ENCODE measurements around the gene ARHGAP20.

ARHGAP20 gene

DNA sequence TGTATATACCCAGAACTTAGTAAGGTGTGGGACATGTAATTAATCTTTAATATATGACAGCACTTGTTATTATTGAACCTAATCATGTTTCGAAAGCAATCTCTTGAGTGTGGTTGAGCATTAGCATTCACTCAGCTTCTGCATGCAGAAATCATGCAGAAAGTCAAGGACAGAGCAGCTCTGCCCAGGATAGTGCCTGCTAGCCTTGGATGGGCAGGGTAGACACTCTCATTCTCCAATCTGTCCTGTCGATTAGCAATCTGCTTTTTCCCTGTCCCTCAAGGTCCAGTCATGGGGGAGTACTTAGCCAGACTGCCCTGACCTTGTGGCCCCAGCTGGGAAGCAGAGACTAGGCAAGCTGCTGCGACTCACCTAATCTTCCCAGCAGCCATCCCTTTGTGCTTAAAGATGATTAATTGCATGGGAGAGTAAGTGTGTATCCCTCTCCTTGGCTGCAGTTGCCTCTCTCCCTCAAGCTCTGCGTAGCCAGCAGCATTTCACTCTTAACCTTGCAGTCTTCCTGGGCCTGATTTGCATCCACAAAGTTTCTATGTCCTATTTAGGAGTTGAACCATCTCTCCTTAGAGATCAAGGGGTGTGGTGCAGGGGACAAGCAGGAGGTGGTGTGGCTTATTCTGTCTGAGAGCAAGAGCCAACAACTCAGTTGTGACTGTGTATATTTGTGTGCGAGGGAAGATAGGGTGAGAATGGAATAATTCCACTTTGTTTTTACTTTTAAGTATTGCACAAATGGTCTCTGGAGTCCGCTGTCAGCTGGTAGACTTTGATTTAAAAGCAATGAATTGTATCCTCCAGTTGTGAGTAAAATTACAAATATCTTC is 181.1 kb downstream of the ARHGAP20 start:
- TF ChIP-seq, protein P1, sequence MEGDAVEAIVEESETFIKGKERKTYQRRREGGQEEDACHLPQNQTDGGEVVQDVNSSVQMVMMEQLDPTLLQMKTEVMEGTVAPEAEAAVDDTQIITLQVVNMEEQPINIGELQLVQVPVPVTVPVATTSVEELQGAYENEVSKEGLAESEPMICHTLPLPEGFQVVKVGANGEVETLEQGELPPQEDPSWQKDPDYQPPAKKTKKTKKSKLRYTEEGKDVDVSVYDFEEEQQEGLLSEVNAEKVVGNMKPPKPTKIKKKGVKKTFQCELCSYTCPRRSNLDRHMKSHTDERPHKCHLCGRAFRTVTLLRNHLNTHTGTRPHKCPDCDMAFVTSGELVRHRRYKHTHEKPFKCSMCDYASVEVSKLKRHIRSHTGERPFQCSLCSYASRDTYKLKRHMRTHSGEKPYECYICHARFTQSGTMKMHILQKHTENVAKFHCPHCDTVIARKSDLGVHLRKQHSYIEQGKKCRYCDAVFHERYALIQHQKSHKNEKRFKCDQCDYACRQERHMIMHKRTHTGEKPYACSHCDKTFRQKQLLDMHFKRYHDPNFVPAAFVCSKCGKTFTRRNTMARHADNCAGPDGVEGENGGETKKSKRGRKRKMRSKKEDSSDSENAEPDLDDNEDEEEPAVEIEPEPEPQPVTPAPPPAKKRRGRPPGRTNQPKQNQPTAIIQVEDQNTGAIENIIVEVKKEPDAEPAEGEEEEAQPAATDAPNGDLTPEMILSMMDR (IDR thresholded peaks at IDR 0.05; ENCODE audit: insufficient read depth, missing control alignments), result no peak
- peak; percentile 80 for FAIRE-seq
- peak; percentile 41 for DNase-seq (ENCODE audit: insufficient read length, low spot score)

DNA sequence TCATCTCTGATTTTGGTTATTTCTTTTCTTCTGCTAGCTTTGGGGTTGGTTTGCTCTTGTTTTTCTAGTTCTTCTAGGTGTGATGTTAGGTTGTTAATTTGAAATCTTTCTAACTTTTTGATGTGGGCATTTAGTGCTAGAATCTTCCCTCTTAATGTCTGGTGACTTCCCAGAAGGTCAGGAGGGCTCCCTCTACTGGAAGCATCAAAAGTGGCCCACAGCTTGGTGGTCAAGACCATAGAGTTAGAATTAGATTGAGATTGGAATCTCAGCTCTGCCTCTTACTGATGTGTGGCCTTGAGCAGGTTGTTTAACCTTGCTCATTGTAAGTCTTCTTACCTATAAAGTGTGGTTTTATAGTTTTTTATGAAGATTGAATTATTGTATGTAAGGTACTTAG is 183.2 kb downstream of the ARHGAP20 start:
- TF ChIP-seq, protein P1 (IDR thresholded peaks at IDR 0.05; ENCODE audit: insufficient read depth, missing control alignments), result no peak
- no peak for DNase-seq (ENCODE audit: insufficient read length, low spot score)
- no peak for FAIRE-seq

DNA sequence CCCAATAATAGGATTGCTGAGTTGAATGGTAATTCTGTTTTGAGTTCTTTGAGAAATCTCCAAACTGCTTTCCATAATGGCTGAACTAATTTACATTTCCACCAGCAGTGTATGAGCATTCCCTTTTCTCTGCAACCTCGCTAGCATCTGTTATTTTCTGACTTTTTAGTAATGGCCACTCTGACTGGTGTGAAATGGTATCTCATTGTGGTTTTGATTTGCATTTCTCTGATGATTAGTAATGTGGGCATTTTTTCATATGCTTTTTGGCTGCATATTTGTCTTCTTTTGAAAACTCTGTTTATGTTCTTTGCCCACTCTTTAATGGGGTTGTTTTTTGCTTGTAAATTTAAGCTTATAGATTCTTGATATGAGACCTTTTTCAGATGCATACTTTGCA is 185.1 kb downstream of the ARHGAP20 start:
- DNase-seq (ENCODE audit: insufficient read length, low spot score) (no peak), FAIRE-seq (no peak)
- TF ChIP-seq, protein P1 (IDR thresholded peaks at IDR 0.05; ENCODE audit: insufficient read depth, missing control alignments), result no peak

Data from D721Med (cell line).